GM23338 (cell line): ENCODE results near the gene LRCH2. TPM values are rescaled to one million over a fixed set of nuclear protein-coding genes. Genes with fewer than 3 reads are reported as not detected.

Experiments
- ATAC-seq: fragments of 200-7000 bp; cut with Tn5 transposase; 3 replicates; pipeline ENCODE4 v1.9.1; 2020
- DNase-seq: peaks from one replicate; pipeline ENCODE4 v3.0.0-alpha.2; 2015; ENCODE audit warnings: low spot score
- H2AFZ ChIP-seq: fragments of 200-600 bp; sonication (generic); 2 replicates; pipeline ENCODE4 v1.8.0; 2016; ENCODE audit warnings: antibody characterized with exemption, mild to moderate bottlenecking, moderate library complexity
- H3F3A ChIP-seq: fragments of 200-600 bp; sonication (generic); replicated peaks from 2 replicates; pipeline ENCODE4 v1.8.0; 2017; ENCODE audit warnings: antibody characterized with exemption, mixed run types, low read depth
- H3K27ac ChIP-seq: fragments of 200-600 bp; sonication (generic); 2 replicates; pipeline ENCODE4 v1.6.1; 2016; ENCODE audit warnings: low read depth
- H3K27me3 ChIP-seq: fragments of 200-600 bp; sonication (generic); 2 replicates; pipeline ENCODE4 v1.8.0; 2016; ENCODE audit warnings: mild to moderate bottlenecking, mixed run types, moderate library complexity; ENCODE audit not compliant: insufficient read depth
- H3K36me3 ChIP-seq: fragments of 200-600 bp; sonication (generic); 2 replicates; pipeline ENCODE4 v1.8.0; 2016; ENCODE audit warnings: mild to moderate bottlenecking; ENCODE audit not compliant: insufficient read depth
- H3K4me1 ChIP-seq: fragments of 200-600 bp; sonication (generic); 2 replicates; pipeline ENCODE4 v1.8.0; 2016; ENCODE audit warnings: mild to moderate bottlenecking, moderate library complexity; ENCODE audit not compliant: insufficient read depth
- H3K4me2 ChIP-seq: fragments of 200-600 bp; sonication (generic); 2 replicates; pipeline ENCODE4 v1.7.1; 2017; ENCODE audit warnings: mixed run types
- H3K4me3 ChIP-seq: fragments of 200-600 bp; sonication (generic); 2 replicates; pipeline ENCODE4 v1.6.1; 2016; ENCODE audit warnings: mixed run types
- H3K79me2 ChIP-seq: fragments of 200-600 bp; sonication (generic); replicated peaks from 2 replicates; pipeline ENCODE4 v1.8.0; 2017; ENCODE audit warnings: mild to moderate bottlenecking; ENCODE audit not compliant: insufficient read depth
- H3K9me2 ChIP-seq: fragments of 200-600 bp; sonication (generic); 2 replicates; pipeline ENCODE4 v1.8.0; 2017; ENCODE audit not compliant: insufficient read depth
- H4K20me1 ChIP-seq: fragments of 200-600 bp; sonication (generic); replicated peaks from 2 replicates; pipeline ENCODE4 v1.8.0; 2017; ENCODE audit warnings: mild to moderate bottlenecking; ENCODE audit not compliant: insufficient read depth
- H3K27ac Mint-ChIP-seq: 2 replicates; pipeline ENCODE4 v1.8.0; 2020; ENCODE audit warnings: inconsistent platforms, mild to moderate bottlenecking, moderate library complexity, mixed read lengths
- H3K27me3 Mint-ChIP-seq: 3 replicates; pipeline ENCODE4 v1.8.0; 2022; ENCODE audit warnings: low read depth, mild to moderate bottlenecking, moderate library complexity, mixed read lengths, inconsistent platforms; ENCODE audit not compliant: insufficient read depth, poor library complexity
- H3K36me3 Mint-ChIP-seq: 3 replicates; pipeline ENCODE4 v1.8.0; 2021; ENCODE audit warnings: low read depth, mild to moderate bottlenecking, inconsistent platforms, moderate library complexity, mixed read lengths
- H3K4me1 Mint-ChIP-seq: 3 replicates; pipeline ENCODE4 v1.8.0; 2020; ENCODE audit warnings: mild to moderate bottlenecking, inconsistent platforms, mixed read lengths
- H3K4me3 Mint-ChIP-seq: 3 replicates; pipeline ENCODE4 v1.8.0; 2021; ENCODE audit warnings: moderate library complexity, mild to moderate bottlenecking, inconsistent platforms, mixed read lengths
- H3K9me3 Mint-ChIP-seq: 3 replicates; pipeline ENCODE4 v1.8.0; 2020; ENCODE audit warnings: moderate library complexity, mild to moderate bottlenecking, inconsistent platforms, mixed read lengths
- CREB1 ChIP-seq: fragments of 250-450 bp; sonication (Bioruptor Pico); IDR thresholded peaks from 2 replicates; pipeline ENCODE4 v1.5.0; 2020; ENCODE audit warnings: low read depth, mild to moderate bottlenecking, moderate library complexity
- EZH2 ChIP-seq: fragments of 200-600 bp; sonication (generic); IDR thresholded peaks from one replicate; pipeline ENCODE4 v1.8.0; 2017; ENCODE audit warnings: antibody characterized with exemption, mild to moderate bottlenecking, low read depth; ENCODE audit not compliant: unreplicated experiment
- EZH2phosphoT487 ChIP-seq: fragments of 200-600 bp; sonication (generic); IDR thresholded peaks from one replicate; pipeline ENCODE4 v1.8.1; 2018; ENCODE audit warnings: antibody characterized with exemption; ENCODE audit not compliant: unreplicated experiment
- JUNB ChIP-seq: IDR thresholded peaks from one replicate; pipeline ENCODE4 v1.6.1; 2016; ENCODE audit warnings: antibody characterized with exemption; ENCODE audit not compliant: unreplicated experiment
- NANOG ChIP-seq: IDR thresholded peaks from 2 replicates; pipeline ENCODE4 v1.6.1; 2016; ENCODE audit warnings: antibody characterized with exemption, borderline replicate concordance
- STAT1 ChIP-seq: IDR thresholded peaks from one replicate; pipeline ENCODE4 v1.6.1; 2016; ENCODE audit warnings: antibody characterized with exemption; ENCODE audit not compliant: unreplicated experiment
- ZNF114 ChIP-seq: fragments of 250-450 bp; sonication (Bioruptor Pico); IDR thresholded peaks from 2 replicates; pipeline ENCODE4 v1.5.0; 2020; ENCODE audit warnings: mild to moderate bottlenecking, moderate library complexity
- ZNF331 ChIP-seq: fragments of 250-450 bp; sonication (Bioruptor Pico); IDR thresholded peaks from 2 replicates; pipeline ENCODE4 v1.5.0; 2020; ENCODE audit warnings: low read depth, mild to moderate bottlenecking, moderate library complexity
- polyA plus RNA-seq: library from polyadenylated mRNA; unstranded; fragments of >200 nt; fragmentation: Nextera tagmentation; extraction: Ambion mirVana; gene quantifications from 2 replicates; pipeline ENCODE4 v1.2.1, GENCODE V29; 2016
- total RNA-seq: library from RNA; depleted of rRNA; stranded (reverse); fragments of >200 nt; shearing (Covaris generic); gene quantifications from 2 replicates; pipeline ENCODE4 v1.2.3, GENCODE V29; 2014
- TF ChIP-seq, protein P1 (sequence below): IDR thresholded peaks from one replicate; pipeline ENCODE4 v1.6.1; 2018; ENCODE audit warnings: antibody characterized with exemption; ENCODE audit not compliant: unreplicated experiment
- TF ChIP-seq, protein P2 (sequence below), 2 experiments: fragments of 200-600 bp in 1 of 2; sonication (generic) in 1 of 2; conservative IDR thresholded peaks; 2 replicates each; pipeline versions ENCODE4 v1.5.1 to v1.6.1; 2016 to 2017; ENCODE audit warnings: antibody characterized with exemption in 2 of 2, low read depth in 2 of 2, mild to moderate bottlenecking in 2 of 2, moderate library complexity in 1 of 2

The LRCH2 gene
- total and polyA plus RNA-seq, 2 experiments from 2014 or later = 2.5 to 8.6 TPM

DNA sequence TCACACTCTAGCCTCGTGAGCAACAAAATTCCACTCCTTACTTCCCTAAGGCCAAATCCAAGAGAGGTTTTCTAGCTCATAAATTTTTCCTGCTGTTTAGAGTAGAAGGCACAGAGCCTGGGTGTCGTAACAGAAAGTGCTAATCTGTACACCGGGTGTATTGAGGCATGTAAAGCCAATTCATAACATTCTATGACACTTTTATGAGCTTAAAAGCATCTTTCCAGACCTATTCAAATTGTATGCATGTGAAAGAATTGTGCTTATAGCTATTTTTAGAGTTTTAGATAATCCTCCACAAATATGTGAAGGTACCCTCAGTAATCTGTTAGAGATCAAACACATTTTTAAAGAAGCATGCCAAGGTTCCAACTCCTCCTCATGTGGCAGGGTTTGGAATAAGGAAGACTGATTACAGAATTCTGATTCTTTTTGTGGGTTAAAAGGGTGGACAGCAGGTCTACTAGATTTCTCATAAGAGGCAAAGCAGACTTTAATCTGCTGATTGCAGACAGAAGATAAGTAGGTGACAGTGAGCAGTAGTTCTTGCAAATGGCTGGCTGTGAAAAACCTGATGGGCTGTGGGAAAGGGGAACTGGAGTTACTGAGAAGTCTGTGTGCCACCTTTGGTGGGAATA, 25.5 kb upstream of the LRCH2 start (continued):
- TF ChIP-seq, protein P1, sequence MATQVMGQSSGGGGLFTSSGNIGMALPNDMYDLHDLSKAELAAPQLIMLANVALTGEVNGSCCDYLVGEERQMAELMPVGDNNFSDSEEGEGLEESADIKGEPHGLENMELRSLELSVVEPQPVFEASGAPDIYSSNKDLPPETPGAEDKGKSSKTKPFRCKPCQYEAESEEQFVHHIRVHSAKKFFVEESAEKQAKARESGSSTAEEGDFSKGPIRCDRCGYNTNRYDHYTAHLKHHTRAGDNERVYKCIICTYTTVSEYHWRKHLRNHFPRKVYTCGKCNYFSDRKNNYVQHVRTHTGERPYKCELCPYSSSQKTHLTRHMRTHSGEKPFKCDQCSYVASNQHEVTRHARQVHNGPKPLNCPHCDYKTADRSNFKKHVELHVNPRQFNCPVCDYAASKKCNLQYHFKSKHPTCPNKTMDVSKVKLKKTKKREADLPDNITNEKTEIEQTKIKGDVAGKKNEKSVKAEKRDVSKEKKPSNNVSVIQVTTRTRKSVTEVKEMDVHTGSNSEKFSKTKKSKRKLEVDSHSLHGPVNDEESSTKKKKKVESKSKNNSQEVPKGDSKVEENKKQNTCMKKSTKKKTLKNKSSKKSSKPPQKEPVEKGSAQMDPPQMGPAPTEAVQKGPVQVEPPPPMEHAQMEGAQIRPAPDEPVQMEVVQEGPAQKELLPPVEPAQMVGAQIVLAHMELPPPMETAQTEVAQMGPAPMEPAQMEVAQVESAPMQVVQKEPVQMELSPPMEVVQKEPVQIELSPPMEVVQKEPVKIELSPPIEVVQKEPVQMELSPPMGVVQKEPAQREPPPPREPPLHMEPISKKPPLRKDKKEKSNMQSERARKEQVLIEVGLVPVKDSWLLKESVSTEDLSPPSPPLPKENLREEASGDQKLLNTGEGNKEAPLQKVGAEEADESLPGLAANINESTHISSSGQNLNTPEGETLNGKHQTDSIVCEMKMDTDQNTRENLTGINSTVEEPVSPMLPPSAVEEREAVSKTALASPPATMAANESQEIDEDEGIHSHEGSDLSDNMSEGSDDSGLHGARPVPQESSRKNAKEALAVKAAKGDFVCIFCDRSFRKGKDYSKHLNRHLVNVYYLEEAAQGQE = no peak
- TF ChIP-seq EZH2 = no peak
- no peak for TF ChIP-seq EZH2phosphoT487
- no peak for TF ChIP-seq ZNF331
- TF ChIP-seq NANOG = no peak
- no peak for TF ChIP-seq CREB1 (CRISPR knock-in tag)

DNA sequence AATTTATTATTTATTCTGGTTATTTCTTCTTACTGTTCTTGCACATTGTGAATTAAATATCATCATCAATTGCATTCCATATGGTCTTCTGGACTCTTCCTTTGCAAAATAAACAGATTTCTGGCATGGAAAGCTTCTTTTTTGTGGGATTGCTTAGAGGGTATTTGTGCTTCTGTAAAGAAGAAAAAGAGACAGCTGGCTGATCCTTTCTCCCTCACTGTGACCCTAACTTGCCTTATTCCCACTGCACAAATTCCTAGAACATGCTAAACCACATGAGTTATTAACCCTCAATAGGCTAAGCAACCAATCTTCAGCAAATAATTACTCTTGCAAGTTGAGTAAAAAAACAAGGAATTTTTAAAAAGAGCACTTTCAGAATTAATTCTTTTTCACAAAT, 23.8 kb upstream of the LRCH2 start:
- H3F3A ChIP-seq = no peaks in the 10 kb centered on the region
- no peaks in the 10 kb centered on the region for H4K20me1 ChIP-seq
- no peak for DNase-seq
- Mint-ChIP-seq H3K27ac (no peak overlapping the region), H3K36me3 (no peaks in the 10 kb centered on the region), H3K4me1 (no peaks in the 10 kb centered on the region), H3K27me3 (peaks cover 1% of the 10 kb centered on the region), H3K4me3 (no peak overlapping the region), H3K9me3 (no peaks in the 10 kb centered on the region)
- H3K27me3 ChIP-seq = no peaks in the 10 kb centered on the region
- no peak overlapping the region for H3K4me2 ChIP-seq
- no peak for ATAC-seq
- TF ChIP-seq EZH2 (no peak), JUNB (no peak), ZNF114 (CRISPR knock-in tag) (no peak), STAT1 (no peak)
- TF ChIP-seq, protein P2, sequence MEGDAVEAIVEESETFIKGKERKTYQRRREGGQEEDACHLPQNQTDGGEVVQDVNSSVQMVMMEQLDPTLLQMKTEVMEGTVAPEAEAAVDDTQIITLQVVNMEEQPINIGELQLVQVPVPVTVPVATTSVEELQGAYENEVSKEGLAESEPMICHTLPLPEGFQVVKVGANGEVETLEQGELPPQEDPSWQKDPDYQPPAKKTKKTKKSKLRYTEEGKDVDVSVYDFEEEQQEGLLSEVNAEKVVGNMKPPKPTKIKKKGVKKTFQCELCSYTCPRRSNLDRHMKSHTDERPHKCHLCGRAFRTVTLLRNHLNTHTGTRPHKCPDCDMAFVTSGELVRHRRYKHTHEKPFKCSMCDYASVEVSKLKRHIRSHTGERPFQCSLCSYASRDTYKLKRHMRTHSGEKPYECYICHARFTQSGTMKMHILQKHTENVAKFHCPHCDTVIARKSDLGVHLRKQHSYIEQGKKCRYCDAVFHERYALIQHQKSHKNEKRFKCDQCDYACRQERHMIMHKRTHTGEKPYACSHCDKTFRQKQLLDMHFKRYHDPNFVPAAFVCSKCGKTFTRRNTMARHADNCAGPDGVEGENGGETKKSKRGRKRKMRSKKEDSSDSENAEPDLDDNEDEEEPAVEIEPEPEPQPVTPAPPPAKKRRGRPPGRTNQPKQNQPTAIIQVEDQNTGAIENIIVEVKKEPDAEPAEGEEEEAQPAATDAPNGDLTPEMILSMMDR (conservative IDR thresholded peaks at IDR 0.05; ENCODE audit: low read depth in 2 of 2) = no peak
- no peak overlapping the region for H3K27ac ChIP-seq
- H3K79me2 ChIP-seq = no peaks in the 10 kb centered on the region
- no peak overlapping the region for H2AFZ ChIP-seq
- H3K4me3 ChIP-seq = no peak overlapping the region
- H3K4me1 ChIP-seq = no peaks in the 10 kb centered on the region
- no peaks in the 10 kb centered on the region for H3K36me3 ChIP-seq
- no peaks in the 10 kb centered on the region for H3K9me2 ChIP-seq
